H1 (cell line): Measurements from ENCODE around the gene VEGFC. TPM values are rescaled to one million over a fixed set of nuclear protein-coding genes. Genes with fewer than 3 reads are reported as not detected.

Experiments
- CTCF ChIA-PET: fragments of 300-600 bp; sonication (Branson Sonifier 250); formaldehyde crosslinking; loops from one replicate; lab custom pipeline; 2021; ENCODE audit not compliant: partially characterized antibody; lab: Charles Lee
- POLR2A ChIA-PET: fragments of 300-600 bp; sonication (Branson Sonifier 250); formaldehyde crosslinking; loops from one replicate; lab custom pipeline; 2021; ENCODE audit warnings: inconsistent platforms; ENCODE audit not compliant: partially characterized antibody; lab: Charles Lee
- DNase-seq, 2 experiments: peaks; one replicate each; pipeline versions ENCODE4 v3.0.0 to v3.0.0-alpha.2; 2010 to 2022; ENCODE audit warnings: low spot score in 2 of 2, low read depth in 1 of 2, mixed read lengths in 1 of 2
- FAIRE-seq: peaks from 2 replicates; lab custom pipeline; 2011; peaks lifted over from hg19 to GRCh38; lab: Jason Lieb, UNC
- H2AFZ ChIP-seq: 2 replicates; pipeline ENCODE4 v1.8.1; 2012; ENCODE audit warnings: low read length, inconsistent platforms
- H2AK5ac ChIP-seq: 2 replicates; pipeline ENCODE4 v1.6.1; 2013; ENCODE audit warnings: low read depth, low read length
- H2BK120ac ChIP-seq: replicated peaks from 2 replicates; pipeline ENCODE3; 2013; ENCODE audit warnings: low read depth, low read length, inconsistent platforms
- H2BK12ac ChIP-seq: 2 replicates; pipeline ENCODE4 v1.6.1; 2013; ENCODE audit warnings: low read depth, low read length
- H2BK15ac ChIP-seq: 2 replicates; pipeline ENCODE4 v1.6.1; 2013; ENCODE audit warnings: low read length
- H2BK20ac ChIP-seq: 2 replicates; pipeline ENCODE4 v1.6.1; 2013; ENCODE audit warnings: low read length
- H2BK5ac ChIP-seq: 2 replicates; pipeline ENCODE4 v1.6.1; 2013; ENCODE audit warnings: low read depth, low read length
- H3K14ac ChIP-seq: 2 replicates; pipeline ENCODE4 v1.6.1; 2013; ENCODE audit warnings: inconsistent platforms; ENCODE audit not compliant: insufficient read length
- H3K18ac ChIP-seq: 2 replicates; pipeline ENCODE4 v1.6.1; 2013; ENCODE audit warnings: low read length; ENCODE audit errors: extremely low read depth
- H3K23ac ChIP-seq: 2 replicates; pipeline ENCODE4 v1.6.1; 2013; ENCODE audit warnings: inconsistent platforms; ENCODE audit not compliant: insufficient read length
- H3K23me2 ChIP-seq: 2 replicates; pipeline ENCODE4 v1.6.1; 2013; ENCODE audit warnings: low read depth, low read length
- H3K27ac ChIP-seq: 2 replicates; pipeline ENCODE4 v1.6.1; 2011; ENCODE audit warnings: low read depth, low read length, inconsistent platforms
- H3K27me3 ChIP-seq, 4 experiments: replicated peaks in 1 of 4; 1 replicate in 1 of 4; 2 replicates in 3 of 4; pipeline versions ENCODE4 v1.6.1 to v1.8.1; 2011 to 2013; ENCODE audit warnings: low read length in 3 of 4, mild to moderate bottlenecking in 3 of 4, inconsistent platforms in 2 of 4, mixed read lengths in 2 of 4, moderate library complexity in 1 of 4; ENCODE audit not compliant: control insufficient read depth in 3 of 4, insufficient read depth in 3 of 4; ENCODE audit errors: extremely low read depth in 1 of 4
- H3K36me3 ChIP-seq, 4 experiments: 2 replicates each; pipeline versions ENCODE4 v1.6.1 to v1.8.1; 2011 to 2013; ENCODE audit warnings: mild to moderate bottlenecking in 4 of 4, low read length in 3 of 4, moderate library complexity in 2 of 4, control low read depth in 1 of 4, inconsistent platforms in 1 of 4; ENCODE audit not compliant: insufficient read depth in 4 of 4, control insufficient read depth in 2 of 4
- H3K4ac ChIP-seq: replicated peaks from 2 replicates; pipeline ENCODE3; 2013; ENCODE audit warnings: low read length, low read depth, mixed read lengths, inconsistent platforms; ENCODE audit not compliant: insufficient read length
- H3K4me1 ChIP-seq, 4 experiments: replicated peaks in 1 of 4; 1 replicate in 1 of 4; 2 replicates in 3 of 4; pipeline versions ENCODE4 v1.6.1 to v1.8.1; 2011 to 2013; ENCODE audit warnings: low read length in 3 of 4, inconsistent platforms in 2 of 4, mixed read lengths in 1 of 4; ENCODE audit not compliant: insufficient read depth in 4 of 4, control insufficient read depth in 3 of 4
- H3K4me2 ChIP-seq, 2 experiments: 2 replicates each; pipeline versions ENCODE4 v1.6.1 to v1.8.1; 2011 to 2013; ENCODE audit warnings: low read depth in 2 of 2, low read length in 2 of 2, control low read depth in 1 of 2, inconsistent platforms in 1 of 2, mild to moderate bottlenecking in 1 of 2; ENCODE audit not compliant: insufficient read depth in 1 of 2
- H3K4me3 ChIP-seq, 4 experiments: fragments of 200-600, 300-600 bp in 1 of 4; sonication (generic), shearing (Covaris generic), sonication (Bioruptor Twin) in 1 of 4; 2 replicates each; pipeline versions ENCODE4 v1.5.1 to v1.8.1; 2011 to 2016; ENCODE audit warnings: low read length in 4 of 4, low read depth in 3 of 4, control low read depth in 2 of 4, inconsistent platforms in 2 of 4, mild to moderate bottlenecking in 2 of 4, mixed read lengths in 1 of 4, moderate library complexity in 1 of 4; ENCODE audit not compliant: insufficient read depth in 2 of 4; ENCODE audit errors: extremely low read depth in 1 of 4
- H3K56ac ChIP-seq: replicated peaks from 2 replicates; pipeline ENCODE3; 2013; ENCODE audit warnings: low read depth, mild to moderate bottlenecking, mixed read lengths, low read length, inconsistent platforms; ENCODE audit not compliant: insufficient read length
- H3K79me1 ChIP-seq: 2 replicates; pipeline ENCODE4 v1.6.1; 2013; ENCODE audit warnings: low read depth, low read length, control low read depth
- H3K79me2 ChIP-seq, 2 experiments: 2 replicates each; pipeline versions ENCODE4 v1.6.1 to v1.8.1; 2012 to 2013; ENCODE audit warnings: low read length in 2 of 2, mild to moderate bottlenecking in 2 of 2, inconsistent platforms in 1 of 2; ENCODE audit not compliant: insufficient read depth in 2 of 2, control insufficient read depth in 1 of 2
- H3K9ac ChIP-seq, 4 experiments: replicated peaks in 1 of 4; 1 replicate in 1 of 4; 2 replicates in 3 of 4; pipeline versions ENCODE4 v1.6.1 to v1.8.1; 2011 to 2013; ENCODE audit warnings: low read depth in 3 of 4, low read length in 3 of 4, control low read depth in 2 of 4, mild to moderate bottlenecking in 2 of 4, moderate library complexity in 2 of 4, inconsistent platforms in 1 of 4; ENCODE audit errors: extremely low read depth in 1 of 4
- H3K9me3 ChIP-seq, 2 experiments: 2 replicates each; pipeline versions ENCODE4 v1.6.1 to v1.8.1; 2012 to 2013; ENCODE audit warnings: mild to moderate bottlenecking in 2 of 2, moderate library complexity in 2 of 2, control low read depth in 1 of 2, inconsistent platforms in 1 of 2, low read depth in 1 of 2, low read length in 1 of 2, mixed read lengths in 1 of 2; ENCODE audit not compliant: insufficient read depth in 2 of 2
- H4K20me1 ChIP-seq, 2 experiments: replicated peaks in 1 of 2; 2 replicates each; pipeline versions ENCODE3 to v1.8.1; 2011 to 2013; ENCODE audit warnings: inconsistent platforms in 2 of 2, low read length in 2 of 2, mild to moderate bottlenecking in 1 of 2; ENCODE audit not compliant: insufficient read depth in 2 of 2, control insufficient read depth in 1 of 2
- H4K5ac ChIP-seq: 2 replicates; pipeline ENCODE4 v1.6.1; 2013; ENCODE audit warnings: low read length, low read depth, mixed read lengths, inconsistent platforms; ENCODE audit not compliant: insufficient read length
- H4K8ac ChIP-seq: 2 replicates; pipeline ENCODE4 v1.8.0; 2013; ENCODE audit warnings: mild to moderate bottlenecking, moderate library complexity, low read length, inconsistent platforms; ENCODE audit not compliant: insufficient read depth; ENCODE audit errors: extremely low read depth
- H4K91ac ChIP-seq: replicated peaks from 2 replicates; pipeline ENCODE3; 2013; ENCODE audit warnings: low read length, mixed read lengths, inconsistent platforms; ENCODE audit not compliant: insufficient read length
- CREB1 ChIP-seq: IDR thresholded peaks from 2 replicates; pipeline ENCODE4 v1.6.1; 2012; ENCODE audit warnings: inconsistent platforms
- FOSL1 ChIP-seq: IDR thresholded peaks from 2 replicates; pipeline ENCODE4 v1.6.1; 2011; ENCODE audit warnings: mild to moderate bottlenecking, low read depth, low read length, moderate library complexity; ENCODE audit not compliant: insufficient read depth
- NRF1 ChIP-seq: IDR thresholded peaks from 2 replicates; pipeline ENCODE4 v1.6.1; 2011; ENCODE audit warnings: mild to moderate bottlenecking, low read depth, low read length, improper control_type of control experiment
- RAD21 ChIP-seq, 2 experiments: IDR thresholded peaks in 1 of 2; conservative IDR thresholded peaks in 1 of 2; 2 replicates each; pipeline ENCODE4 v1.6.1; 2011; ENCODE audit warnings: low read depth in 2 of 2, low read length in 2 of 2, improper control_type of control experiment in 1 of 2, inconsistent platforms in 1 of 2, mild to moderate bottlenecking in 1 of 2, moderate library complexity in 1 of 2
- RNF2 ChIP-seq: fragments of 200-900, 300-1000 bp; sonication (generic); IDR thresholded peaks from 2 replicates; pipeline ENCODE4 v1.7.1; 2016; ENCODE audit warnings: borderline replicate concordance, low read depth, mild to moderate bottlenecking, antibody characterized with exemption, low read length; ENCODE audit not compliant: poor library complexity, severe bottlenecking; ENCODE audit errors: missing control alignments
- SRF ChIP-seq: IDR thresholded peaks from 2 replicates; pipeline ENCODE4 v1.6.1; 2011; ENCODE audit warnings: mild to moderate bottlenecking, low read depth, low read length, moderate library complexity
- TBP ChIP-seq: IDR thresholded peaks from 2 replicates; pipeline ENCODE4 v1.6.1; 2011; ENCODE audit warnings: low read depth, low read length, improper control_type of control experiment
- WGBS, 2 experiments: shearing (Covaris generic) in 1 of 2; methylation state at CpG; one replicate each; pipeline versions ENCODE4 v1.1.6 to v1.1.7; 2013 to 2015; ENCODE audit warnings: low lambda C conversion rate in 2 of 2, mixed read lengths in 2 of 2, inconsistent platforms in 1 of 2, low coverage in 1 of 2, missing lambda C conversion rate in 1 of 2; ENCODE audit not compliant: insufficient replicate concordance in 2 of 2, insufficient coverage in 1 of 2, insufficient read length in 1 of 2; ENCODE audit errors: extremely low coverage in 1 of 2, missing lambda C conversion rate in 1 of 2; 5-methylcytosine and 5-hydroxymethylcytosine counted together
- polyA plus RNA-seq, 7 experiments: library from polyadenylated mRNA; depleted of rRNA in 3 of 7; stranded (reverse) in 5 of 7; unstranded in 2 of 7; fragments of >200 nt in 5 of 7; fragments of 200-250 nt in 2 of 7; gene quantifications; 1 replicate in 5 of 7; 2 replicates in 1 of 7; 4 replicates in 1 of 7; pipeline versions ENCODE4 v1.2.1 to v1.2.3, GENCODE V29; 2011 to 2013; ENCODE audit warnings: missing spikeins in 2 of 7, mixed read lengths in 2 of 7
- total RNA-seq: library from RNA; stranded (reverse); fragmentation: NEBNext Ultra II Directional; extraction: Animal tissue kit (Norgen Biotek cat#: 25700); gene quantifications from 2 replicates; pipeline ENCODE4 v1.2.1, GENCODE V29; 2021

The VEGFC gene
- total and polyA plus RNA-seq, 2 of the 8 experiments (the other 6 are each of a cell fraction or from before 2014, with no cell fraction given) = 0.53 to 1.4 TPM

DNA sequence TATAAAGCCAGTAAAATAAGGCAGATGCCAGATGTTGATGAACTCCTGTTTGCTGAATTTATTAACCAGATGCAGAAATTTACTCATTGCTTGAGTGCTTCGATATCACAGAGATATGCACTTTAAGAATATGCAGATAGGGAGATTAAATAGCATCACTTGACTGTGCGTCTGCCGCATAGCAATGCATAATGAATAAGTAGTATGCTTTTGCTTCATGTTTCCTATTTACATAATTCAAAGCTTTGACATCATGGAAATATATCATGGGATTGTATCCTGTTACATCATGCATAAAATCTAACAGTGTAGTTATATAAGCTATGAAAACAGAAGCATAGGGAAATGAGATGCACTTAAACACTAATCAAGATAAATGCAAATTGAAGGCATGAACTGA is 45.9 kb downstream of the VEGFC start:
- no peaks in the 10 kb centered on the region for H3K27me3 ChIP-seq
- no peak overlapping the region for H3K4me2 ChIP-seq
- no peak overlapping the region for H3K27ac ChIP-seq
- H2BK20ac ChIP-seq = no peak overlapping the region
- H4K20me1 ChIP-seq = no peaks in the 10 kb centered on the region
- H3K9me3 ChIP-seq = no peaks in the 10 kb centered on the region
- H3K4me3 ChIP-seq = no peak overlapping the region
- no peaks in the 10 kb centered on the region for H3K79me1 ChIP-seq
- ChIA-PET POLR2A (no interaction called here), CTCF (no interaction called here)
- WGBS, 2 experiments = 95% methylated on average over 3 of the region's 3 CpGs; no CpG with 5 or more reads in 1 of the 2 experiments
- H3K14ac ChIP-seq = no peak overlapping the region
- DNase-seq (no peak), FAIRE-seq (no peak)
- H2AFZ ChIP-seq = no peak overlapping the region
- H4K91ac ChIP-seq = no peak overlapping the region
- TF ChIP-seq CREB1 (no peak), NRF1 (no peak), TBP (no peak), SRF (no peak), FOSL1 (no peak), RAD21 (IDR thresholded peaks at IDR 0.05 in 1 of 2, conservative IDR thresholded peaks at IDR 0.05 in 1 of 2; ENCODE audit: low read depth in 2 of 2, low read length in 2 of 2) (no peak), RNF2 (no peak)
- no peak overlapping the region for H4K5ac ChIP-seq
- no peak overlapping the region for H2AK5ac ChIP-seq
- no peak overlapping the region for H2BK120ac ChIP-seq
- no peak overlapping the region for H3K56ac ChIP-seq
- H3K18ac ChIP-seq = no peak overlapping the region
- no peaks in the 10 kb centered on the region for H3K79me2 ChIP-seq
- no peak overlapping the region for H3K9ac ChIP-seq
- H4K8ac ChIP-seq = no peak overlapping the region
- no peaks in the 10 kb centered on the region for H3K23me2 ChIP-seq
- no peaks in the 10 kb centered on the region for H3K4me1 ChIP-seq
- H2BK12ac ChIP-seq = no peak overlapping the region
- H3K4ac ChIP-seq = no peak overlapping the region
- H3K23ac ChIP-seq = no peak overlapping the region
- H2BK5ac ChIP-seq = no peak overlapping the region
- no peak overlapping the region for H2BK15ac ChIP-seq
- H3K36me3 ChIP-seq = no peaks in the 10 kb centered on the region
